Germinal center (tissue), 1 donor: ENCODE results near the gene USP6NL.
"Not testable (repeated sequence)": the region's sequence is repeated elsewhere in the genome, so short reads cannot be mapped to it uniquely, and the experiment has no call there.

ENCODE experiments used
- DNase-seq: peaks from one replicate; pipeline ENCODE4 v3.0.0; 2012; ENCODE audit warnings: mixed read lengths, low spot score

Gene USP6NL

GRCh38 chr10:11515596-11516430 is 95.6 kb downstream of the USP6NL start:
- DNase-seq, result peak; percentile 32

GRCh38 chr10:11513727-11514126 is 97.7 kb downstream of the USP6NL start:
- DNase-seq, result no peak

- DNase-seq, result no peak
Observed at GRCh38 chr10:11512596-11512995, 98.9 kb downstream of the USP6NL start.

GRCh38 chr10:11511321-11511720 is 100.1 kb downstream of the USP6NL start:
- DNase-seq, result no peak

GRCh38 chr10:11510736-11511135 is 100.7 kb downstream of the USP6NL start:
- no peak for DNase-seq

GRCh38 chr10:11510281-11510680 is 101.2 kb downstream of the USP6NL start:
- no peak for DNase-seq

- DNase-seq, result no peak
Observed at GRCh38 chr10:11509036-11509435, 102.4 kb downstream of the USP6NL start.

GRCh38 chr10:11506247-11506789 is 105.1 kb downstream of the USP6NL start:
- DNase-seq, result no peak

- no peak for DNase-seq
Observed at GRCh38 chr10:11505639-11506038, 105.8 kb downstream of the USP6NL start.

GRCh38 chr10:11504566-11505285 is 106.7 kb downstream of the USP6NL start:
- no peak for DNase-seq

- DNase-seq, result no peak
Observed at GRCh38 chr10:11501600-11501999, 109.8 kb downstream of the USP6NL start.

- no peak for DNase-seq
Observed at GRCh38 chr10:11499425-11500071, 111.9 kb downstream of the USP6NL start.

- no peak for DNase-seq
Observed at GRCh38 chr10:11498399-11498798, 113.1 kb downstream of the USP6NL start.

- not testable (repeated sequence) for DNase-seq
Observed at GRCh38 chr10:11494923-11495322, 116.5 kb downstream of the USP6NL start.

GRCh38 chr10:11493646-11494045 is 117.8 kb downstream of the USP6NL start:
- DNase-seq, result no peak

- DNase-seq, result no peak
Observed at GRCh38 chr10:11491087-11491486, 120.4 kb downstream of the USP6NL start.

- DNase-seq, result no peak
Observed at GRCh38 chr10:11489591-11489990, 121.9 kb downstream of the USP6NL start.

- no peak for DNase-seq
Observed at GRCh38 chr10:11488126-11488525, 123.3 kb downstream of the USP6NL start.

GRCh38 chr10:11483201-11484148 is 128.0 kb downstream of the USP6NL start:
- no peak for DNase-seq

- DNase-seq, result no peak
Observed at GRCh38 chr10:11482306-11482705, 129.1 kb downstream of the USP6NL start.

- no peak for DNase-seq
Observed at GRCh38 chr10:11480687-11481086, 130.8 kb downstream of the USP6NL start.
